GM18498 (cell line): ENCODE data around the gene ZZZ3.
"Not testable (repeated sequence)": the region's sequence is repeated elsewhere in the genome, so short reads cannot be mapped to it uniquely, and the experiment has no call there.

Experiments
- ATAC-seq: cut with Tn5 transposase; IDR thresholded peaks from one replicate; pipeline ENCODE4 v1.9.1; 2021; ENCODE audit warnings: mild to moderate bottlenecking, moderate library complexity; ENCODE audit not compliant: unreplicated experiment

ZZZ3 gene

GRCh38 chr1:77671836-77672235 lies 10.6 kb downstream of the ZZZ3 start:
- peak; percentile 39 for ATAC-seq

DNA sequence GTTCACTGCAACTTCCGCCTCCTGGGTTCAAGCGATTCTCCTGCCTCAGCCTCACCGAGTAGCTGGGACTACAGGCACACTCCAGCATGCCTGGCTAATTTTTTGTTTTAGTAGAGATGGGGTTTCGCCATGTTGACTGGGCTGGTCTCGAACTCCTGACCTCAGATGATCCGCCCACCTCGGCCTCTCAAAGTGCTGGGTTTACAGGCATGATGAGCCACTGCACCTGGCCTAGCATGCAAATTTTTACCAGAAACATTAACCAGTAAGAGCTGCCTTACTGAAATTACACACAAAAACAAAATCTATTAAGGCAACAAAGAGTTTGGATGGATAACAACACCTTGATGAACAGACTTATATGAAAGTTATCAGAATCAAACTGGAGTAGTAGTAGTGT lies 12.1 kb downstream of the ZZZ3 start:
- no peak for ATAC-seq

DNA sequence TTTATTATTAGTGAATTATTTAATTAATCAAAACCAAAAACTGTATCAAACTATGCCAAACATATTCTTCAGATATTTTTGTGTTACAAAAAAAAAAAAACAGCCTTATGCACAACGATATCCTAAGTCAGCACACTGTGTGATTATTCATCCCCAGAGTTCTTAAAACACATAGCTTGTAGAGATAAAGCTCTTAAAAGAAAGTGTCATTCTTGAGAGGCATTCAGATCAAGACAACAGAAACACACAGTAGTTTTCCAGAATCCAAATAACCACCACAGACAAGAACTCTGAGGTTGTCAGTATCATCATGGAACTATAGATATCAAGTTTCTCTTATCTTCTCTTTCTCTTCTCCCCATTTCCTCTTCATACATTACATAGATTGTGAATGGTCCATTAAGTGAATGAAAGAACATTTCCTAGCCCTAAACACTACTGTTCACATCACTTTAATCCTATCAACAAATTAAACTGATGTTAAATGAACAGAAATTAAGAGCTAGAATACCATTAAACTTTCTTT lies 13.5 kb downstream of the ZZZ3 start:
- ATAC-seq = no peak

GRCh38 chr1:77664939-77665516 lies 17.4 kb downstream of the ZZZ3 start:
- no peak for ATAC-seq

GRCh38 chr1:77661696-77662095 lies 20.8 kb downstream of the ZZZ3 start:
- no peak for ATAC-seq

GRCh38 chr1:77659879-77660593 lies 22.4 kb downstream of the ZZZ3 start:
- no peak for ATAC-seq

DNA sequence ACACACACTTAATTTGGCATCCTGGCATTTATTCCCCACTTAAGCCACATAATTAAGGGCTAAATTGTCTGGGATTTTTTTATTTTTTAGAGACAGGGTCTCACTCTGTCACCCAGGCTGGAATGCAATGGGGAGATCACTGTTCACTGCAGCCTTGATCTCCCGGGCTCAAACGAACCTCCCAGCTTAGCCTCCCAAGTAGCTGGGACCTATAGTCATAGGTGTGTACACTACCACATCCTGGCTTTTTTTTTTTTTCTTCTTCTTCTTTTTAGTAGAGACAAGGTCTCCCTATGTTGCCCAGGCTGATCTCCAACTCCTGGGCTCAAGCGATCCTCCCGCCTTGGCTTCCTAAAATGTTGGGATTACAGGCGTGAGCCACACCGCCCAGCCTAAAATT lies 24.2 kb downstream of the ZZZ3 start:
- no peak for ATAC-seq

DNA sequence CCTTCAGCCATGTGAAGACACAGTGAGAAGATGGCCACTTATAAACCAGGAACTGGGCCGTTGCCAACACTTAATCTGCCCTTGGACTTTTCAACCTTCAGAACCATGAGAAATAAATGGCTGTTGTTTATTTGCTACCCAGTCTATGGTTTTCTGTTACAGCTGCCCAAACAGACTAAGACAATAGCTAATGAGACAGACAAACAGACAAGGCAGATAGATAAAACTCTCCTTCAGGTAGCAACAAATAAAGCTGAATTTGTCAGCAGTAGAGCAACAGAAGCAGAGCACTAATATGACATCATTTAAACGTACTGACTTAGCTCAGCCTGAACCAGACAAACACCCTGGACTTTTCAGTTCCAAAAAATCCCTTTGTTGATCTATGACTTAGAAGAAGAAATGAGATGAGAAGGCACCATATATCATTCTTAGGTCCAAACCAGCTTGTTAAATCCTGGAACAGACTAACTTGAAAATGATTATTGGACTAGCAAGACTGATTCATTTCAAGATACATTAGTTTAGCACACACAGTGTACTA lies 27.0 kb downstream of the ZZZ3 start:
- ATAC-seq = no peak

- ATAC-seq = no peak
Observed at GRCh38 chr1:77652970-77653516, 29.4 kb downstream of the ZZZ3 start.

GRCh38 chr1:77652268-77652667 lies 30.2 kb downstream of the ZZZ3 start:
- no peak for ATAC-seq

- ATAC-seq = no peak
Observed at GRCh38 chr1:77649127-77649526, 33.3 kb downstream of the ZZZ3 start.

DNA sequence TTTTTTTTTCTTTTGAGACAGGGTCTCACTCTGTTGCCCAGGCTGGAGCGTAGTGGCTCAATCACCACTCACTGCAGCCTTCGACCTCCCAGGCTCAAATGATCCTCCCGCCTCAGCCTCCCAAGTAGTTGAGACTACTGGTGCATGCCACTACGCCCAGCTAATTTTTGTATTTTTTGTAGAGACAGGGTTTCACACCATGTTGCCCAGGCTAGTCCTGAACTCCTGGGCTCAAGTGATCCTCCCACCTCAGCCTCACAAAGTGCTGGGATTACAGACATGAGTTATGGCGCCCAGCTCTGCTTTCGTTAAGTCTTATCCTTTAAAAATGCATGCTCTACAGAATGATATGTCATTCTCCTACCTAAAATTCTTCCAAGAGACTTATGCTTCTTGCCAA lies 36.2 kb downstream of the ZZZ3 start:
- not testable (repeated sequence) for ATAC-seq

- no peak for ATAC-seq
Observed at GRCh38 chr1:77643456-77643855, 39.0 kb downstream of the ZZZ3 start.

- no peak for ATAC-seq
Observed at GRCh38 chr1:77642941-77643340, 39.5 kb downstream of the ZZZ3 start.

GRCh38 chr1:77642196-77642595 lies 40.3 kb downstream of the ZZZ3 start:
- no peak for ATAC-seq

- ATAC-seq = no peak
Observed at GRCh38 chr1:77639557-77640069, 42.8 kb downstream of the ZZZ3 start.

DNA sequence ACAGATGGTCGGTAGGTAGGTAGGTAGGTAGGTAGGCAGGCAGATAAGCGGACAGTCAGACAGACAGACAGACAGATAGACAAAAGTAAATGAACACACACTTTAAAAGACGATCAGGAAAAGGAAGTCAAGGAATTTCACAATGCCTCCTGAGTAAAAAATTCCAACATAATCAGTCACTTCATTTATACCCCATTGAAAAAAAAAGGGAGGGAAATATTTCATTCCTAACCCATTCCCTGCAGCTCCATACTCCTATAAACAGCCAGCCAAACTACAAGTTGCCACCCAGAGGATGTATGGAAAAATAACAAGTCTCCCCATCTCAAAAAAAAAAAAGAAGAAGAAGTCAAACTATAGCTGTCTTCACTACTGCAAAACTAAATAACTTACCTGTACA lies 43.4 kb downstream of the ZZZ3 start:
- no peak for ATAC-seq

DNA sequence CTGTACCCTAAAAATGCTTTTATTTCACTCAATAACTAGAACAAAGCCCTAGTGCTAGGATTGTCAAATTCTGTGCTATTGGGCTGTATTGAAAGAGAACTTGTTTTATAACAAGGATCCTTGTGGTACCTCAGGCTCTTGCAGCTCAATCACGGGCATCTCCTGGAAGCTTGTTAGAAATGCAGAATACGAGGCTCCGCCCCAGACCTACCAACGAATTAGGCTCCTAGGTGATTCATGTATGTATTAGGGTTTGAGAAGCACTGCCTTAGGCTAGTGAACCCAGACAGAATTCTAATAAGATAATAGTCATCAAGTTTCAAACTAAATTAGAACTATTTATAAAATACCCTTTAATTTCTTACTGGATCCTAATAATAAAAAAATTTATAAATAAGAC lies 45.6 kb downstream of the ZZZ3 start:
- no peak for ATAC-seq
